GM19463 (cell line): ENCODE results near the gene RUFY3.
"Not testable (repeated sequence)": the region's sequence is repeated elsewhere in the genome, so short reads cannot be mapped to it uniquely, and the experiment has no call there.

Experiments
- ATAC-seq: cut with Tn5 transposase; IDR thresholded peaks from one replicate; pipeline ENCODE4 v1.9.1; 2021; ENCODE audit warnings: mild to moderate bottlenecking, moderate library complexity; ENCODE audit not compliant: unreplicated experiment

Gene RUFY3

DNA sequence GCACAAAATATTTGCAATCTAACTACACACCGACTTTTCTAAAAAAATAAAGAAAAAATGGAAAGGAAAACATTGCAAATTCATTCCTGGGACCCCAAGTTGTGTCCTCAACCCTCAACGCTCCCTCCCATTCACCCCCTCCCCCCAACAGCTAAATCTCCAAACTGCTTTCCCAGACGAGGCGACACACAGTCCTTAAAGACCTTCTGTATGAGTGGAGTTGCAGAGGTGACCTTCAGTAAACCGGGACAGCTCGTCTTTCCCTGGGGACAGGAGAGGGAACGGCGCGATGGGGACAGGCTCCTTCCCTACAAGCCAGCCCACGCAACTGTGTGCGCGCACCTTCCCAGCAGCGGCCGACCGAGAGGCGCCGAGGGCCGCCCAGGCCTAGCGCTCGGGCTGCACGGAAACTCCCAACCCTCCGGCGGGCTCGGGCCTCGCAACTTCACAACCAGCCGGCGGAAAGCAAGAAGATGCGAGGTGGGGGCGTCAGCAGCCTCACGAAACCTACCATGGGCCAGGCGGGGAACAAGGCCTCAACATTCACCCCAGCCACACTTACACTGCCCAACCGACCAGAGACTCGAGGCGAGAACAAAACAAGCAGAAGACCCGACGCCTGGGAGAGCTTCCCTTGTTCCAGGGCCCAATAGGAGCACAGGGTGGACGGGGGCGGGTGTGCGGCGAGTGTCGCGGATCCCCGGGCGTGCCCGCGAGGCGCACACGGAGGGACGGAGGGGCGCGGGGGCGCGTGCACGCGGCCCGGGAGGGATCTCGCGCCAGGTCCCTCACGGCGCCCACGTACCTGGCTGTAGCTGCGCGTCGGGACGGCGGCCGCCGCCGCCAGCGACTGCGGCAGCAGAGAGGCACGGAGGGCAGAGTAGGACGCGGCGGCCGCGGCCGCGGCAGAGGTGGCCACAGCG, 117.2 kb downstream of the RUFY3 start:
- ATAC-seq: peak; percentile 45

DNA sequence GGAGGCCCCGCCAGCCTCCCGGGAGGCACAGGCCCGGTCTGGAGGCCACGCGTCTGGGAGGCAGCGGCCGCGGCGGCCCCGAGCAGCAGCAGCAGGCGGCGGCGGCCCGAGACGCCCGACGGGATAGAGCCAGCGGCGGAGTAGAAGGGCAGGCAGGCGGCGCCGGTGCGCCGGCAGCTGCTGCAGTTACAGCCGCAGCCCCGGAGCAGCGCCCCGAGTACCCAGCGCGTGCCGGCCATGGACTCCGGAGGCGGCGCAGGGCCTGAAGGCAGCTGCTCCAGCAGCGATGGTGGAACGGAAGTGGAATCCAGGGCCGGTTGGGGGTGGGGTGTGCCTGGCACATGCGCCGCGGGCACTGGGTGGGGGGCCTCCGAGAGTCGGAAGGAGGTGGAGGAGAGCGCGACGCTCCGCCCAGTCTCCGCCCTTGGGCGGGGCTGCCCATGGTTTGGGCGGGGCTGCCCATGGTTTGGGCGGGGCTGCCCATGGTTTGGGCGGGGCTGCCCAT, 117.9 kb downstream of the RUFY3 start, which contains the start of gene GRSF1:
Gene GRSF1 (minus strand): TSS at position 302 of the 505 bp plus-strand sequence. CDS start 63 bp downstream, at position 239.
- ATAC-seq: peak; percentile 59

DNA sequence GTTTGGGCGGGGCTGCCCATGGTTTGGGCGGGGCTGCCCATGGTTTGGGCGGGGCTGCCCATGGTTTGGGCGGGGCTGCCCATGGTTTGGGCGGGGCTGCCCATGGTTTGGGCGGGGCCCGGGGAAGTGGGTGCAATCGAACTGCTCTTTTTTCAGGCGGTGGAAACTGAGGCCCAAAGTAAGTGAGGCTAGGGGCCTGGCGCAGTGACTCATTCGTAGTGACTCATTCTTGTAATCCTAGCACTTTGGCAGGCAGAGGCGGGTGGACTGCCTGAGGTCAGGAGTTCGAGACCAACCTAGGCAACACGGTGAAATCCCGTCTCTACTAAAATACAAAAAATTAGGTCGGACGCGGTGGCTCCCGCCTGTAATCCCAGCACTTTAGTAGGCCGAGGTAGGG, 118.4 kb downstream of the RUFY3 start:
- ATAC-seq: not testable (repeated sequence)

DNA sequence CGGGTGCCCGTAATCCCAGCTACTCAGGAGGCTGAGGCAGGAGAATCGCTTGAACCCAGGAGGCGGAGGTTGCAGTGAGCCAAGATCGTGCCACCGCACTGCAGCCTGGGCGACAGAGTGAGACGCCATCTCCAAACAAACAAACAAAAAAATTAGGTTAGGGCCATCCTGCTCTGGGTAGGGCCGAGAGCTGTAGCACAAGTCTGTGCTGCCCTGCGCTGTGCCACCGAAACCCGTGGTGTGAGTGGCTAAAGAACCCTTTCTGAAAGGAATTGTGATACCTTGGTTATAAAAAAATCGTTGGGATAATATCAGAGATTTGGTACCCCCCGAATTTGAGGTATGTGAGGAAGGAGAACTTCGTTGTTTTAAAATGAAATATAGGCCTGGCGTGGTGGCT, 118.9 kb downstream of the RUFY3 start:
- not testable (repeated sequence) for ATAC-seq

DNA sequence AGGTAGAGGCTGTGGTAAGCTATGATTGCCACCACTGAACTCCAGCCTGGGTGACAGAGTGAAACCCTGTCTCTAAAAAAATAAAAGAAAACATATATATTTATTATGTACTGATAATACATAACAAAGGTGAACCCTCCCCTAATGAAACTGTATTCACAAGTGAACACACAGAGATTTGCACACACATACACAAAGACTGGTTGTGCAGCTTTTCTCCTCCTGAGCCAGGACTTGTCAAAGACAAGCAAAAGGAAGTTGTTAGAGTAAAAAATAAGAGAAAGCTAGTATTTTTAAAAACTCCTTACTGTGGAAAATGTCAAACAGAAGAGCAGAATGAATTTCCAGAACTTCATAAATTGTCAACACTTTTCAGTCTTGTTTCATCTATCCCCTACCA, 119.4 kb downstream of the RUFY3 start:
- ATAC-seq: no peak

DNA sequence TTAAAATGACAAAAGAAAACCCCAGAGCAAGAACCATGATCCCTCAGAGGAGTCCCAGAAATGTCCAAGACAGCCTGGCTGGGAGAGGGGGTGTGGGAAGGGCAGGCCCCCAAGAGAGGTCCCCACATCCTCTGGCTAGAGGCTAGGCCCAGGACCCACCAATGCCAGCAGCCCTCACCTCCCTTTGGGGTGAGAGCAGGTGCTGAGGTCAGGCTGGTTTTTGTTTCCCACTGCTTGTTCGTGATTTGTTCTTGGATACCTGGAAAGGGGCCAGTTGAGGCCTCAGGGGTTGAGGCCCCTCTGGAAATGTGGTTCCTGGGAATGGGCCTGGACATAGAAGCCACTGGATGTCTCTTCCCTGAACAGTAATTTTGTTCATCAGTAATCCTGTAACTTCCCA, 120.2 kb downstream of the RUFY3 start:
- no peak for ATAC-seq

DNA sequence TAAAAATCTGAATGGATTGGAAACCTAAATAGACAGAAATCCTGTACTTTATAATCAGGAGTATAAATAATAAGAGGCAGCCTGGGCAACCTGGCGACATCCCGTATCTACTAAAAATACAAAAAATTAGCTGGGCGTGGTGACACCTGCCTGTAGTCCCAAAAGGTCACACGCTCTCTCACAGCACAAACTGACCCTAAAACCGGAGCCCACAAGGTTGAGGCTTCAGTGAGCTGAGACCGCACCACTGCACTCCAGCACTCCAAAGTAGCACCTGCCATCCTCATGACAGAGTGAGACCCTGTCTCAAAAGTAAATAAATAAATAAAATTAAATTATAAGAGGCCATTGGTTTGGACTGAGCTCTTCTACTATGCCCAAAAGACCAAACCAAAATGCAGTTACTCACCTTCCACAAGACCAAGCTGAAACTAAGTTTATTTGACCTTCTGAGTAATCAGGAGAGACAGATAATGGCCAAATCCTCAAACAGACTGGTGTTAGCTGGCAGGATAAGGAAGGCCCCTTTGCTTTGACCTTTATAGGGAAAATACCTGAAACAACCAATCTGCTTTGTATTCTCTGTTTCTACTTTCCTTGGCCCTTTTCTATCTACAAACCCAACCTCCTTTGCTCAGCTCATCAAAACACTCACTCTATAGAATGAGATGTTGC, 121.1 kb downstream of the RUFY3 start:
- ATAC-seq: peak; percentile 31

DNA sequence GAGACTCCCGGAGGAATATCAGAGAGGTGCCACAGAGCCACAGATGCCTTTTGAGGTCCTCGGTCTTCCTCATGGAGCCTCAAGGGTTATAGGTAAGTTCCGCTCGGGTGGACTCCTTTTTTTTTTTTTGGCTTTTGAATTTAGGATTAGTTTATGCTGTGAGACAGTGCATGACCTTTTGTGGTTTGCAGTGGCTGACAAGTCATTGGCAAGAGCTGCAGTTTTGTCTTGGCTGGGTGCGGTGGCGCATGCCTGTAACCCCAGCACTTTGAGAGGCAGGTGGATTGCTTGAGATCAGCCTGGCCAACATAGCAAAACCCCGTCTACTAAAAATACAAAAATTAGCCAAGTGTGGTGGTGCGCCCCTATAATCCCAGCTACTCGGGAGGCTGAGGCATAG, 122.4 kb downstream of the RUFY3 start:
- ATAC-seq: peak; percentile 22

DNA sequence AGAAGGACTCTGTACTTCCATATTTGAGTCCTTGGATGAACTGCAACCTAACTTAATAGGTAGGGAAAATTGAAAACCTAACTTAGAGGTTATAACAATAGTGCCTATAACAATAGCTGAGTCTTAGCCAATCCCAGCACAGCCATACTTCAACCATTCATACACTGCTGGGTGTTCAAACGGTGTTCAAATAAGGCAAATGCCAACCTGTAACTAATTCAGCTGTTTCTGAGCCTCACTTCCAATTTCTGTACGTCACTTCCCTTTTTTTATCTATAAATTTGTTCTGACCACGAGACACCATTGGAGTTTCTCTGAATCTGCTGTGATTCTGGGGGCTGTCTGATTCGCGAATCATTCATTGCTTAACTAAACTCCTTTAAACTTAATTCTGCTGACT, 127.5 kb downstream of the RUFY3 start:
- ATAC-seq: no peak

DNA sequence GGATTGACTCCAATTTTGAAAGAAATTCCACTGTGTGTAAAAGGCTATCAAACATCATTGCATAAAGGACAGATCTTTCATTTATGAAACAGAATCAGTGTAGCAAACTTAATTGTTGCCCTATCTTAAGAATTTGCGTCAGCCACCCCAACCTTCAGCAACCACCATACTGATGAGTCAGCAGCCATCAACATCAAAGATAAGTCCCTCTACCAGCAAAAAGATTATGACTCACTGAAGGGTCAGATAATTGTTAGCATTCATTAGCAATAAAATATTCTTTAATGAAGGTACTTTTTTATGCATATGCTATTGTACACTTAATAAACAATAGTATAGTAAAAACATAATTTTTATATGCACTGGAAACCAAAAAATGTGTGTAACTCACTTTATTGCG, 133.7 kb downstream of the RUFY3 start:
- no peak for ATAC-seq
